ENCODE data around the gene CREB3L1.

- TF ChIP-seq, protein P1, sequence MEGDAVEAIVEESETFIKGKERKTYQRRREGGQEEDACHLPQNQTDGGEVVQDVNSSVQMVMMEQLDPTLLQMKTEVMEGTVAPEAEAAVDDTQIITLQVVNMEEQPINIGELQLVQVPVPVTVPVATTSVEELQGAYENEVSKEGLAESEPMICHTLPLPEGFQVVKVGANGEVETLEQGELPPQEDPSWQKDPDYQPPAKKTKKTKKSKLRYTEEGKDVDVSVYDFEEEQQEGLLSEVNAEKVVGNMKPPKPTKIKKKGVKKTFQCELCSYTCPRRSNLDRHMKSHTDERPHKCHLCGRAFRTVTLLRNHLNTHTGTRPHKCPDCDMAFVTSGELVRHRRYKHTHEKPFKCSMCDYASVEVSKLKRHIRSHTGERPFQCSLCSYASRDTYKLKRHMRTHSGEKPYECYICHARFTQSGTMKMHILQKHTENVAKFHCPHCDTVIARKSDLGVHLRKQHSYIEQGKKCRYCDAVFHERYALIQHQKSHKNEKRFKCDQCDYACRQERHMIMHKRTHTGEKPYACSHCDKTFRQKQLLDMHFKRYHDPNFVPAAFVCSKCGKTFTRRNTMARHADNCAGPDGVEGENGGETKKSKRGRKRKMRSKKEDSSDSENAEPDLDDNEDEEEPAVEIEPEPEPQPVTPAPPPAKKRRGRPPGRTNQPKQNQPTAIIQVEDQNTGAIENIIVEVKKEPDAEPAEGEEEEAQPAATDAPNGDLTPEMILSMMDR (IDR thresholded peaks at IDR 0.05 in 8 of 11, conservative IDR thresholded peaks at IDR 0.05 in 3 of 11): peak; percentile 59 to 89 (median 80)
- TF ChIP-seq POLR2AphosphoS5 (IDR thresholded peaks at IDR 0.05): peak in 2 of 3 donors; percentile 9 to 32
Measured at GRCh38 chr11:46308631-46309419, 31.4 kb downstream of the CREB3L1 start.
